ENCODE measurements around the gene MGARP. TPM values are rescaled to one million over a fixed set of nuclear protein-coding genes. Genes with fewer than 3 reads are reported as not detected.
A peak's percentile ranks its signal among the peaks of the same experiment; 100 is the strongest.

MGARP gene
- polyA plus RNA-seq, 1 of the 3 experiments (the other 2 are of a cell fraction): 22.9 TPM

DNA sequence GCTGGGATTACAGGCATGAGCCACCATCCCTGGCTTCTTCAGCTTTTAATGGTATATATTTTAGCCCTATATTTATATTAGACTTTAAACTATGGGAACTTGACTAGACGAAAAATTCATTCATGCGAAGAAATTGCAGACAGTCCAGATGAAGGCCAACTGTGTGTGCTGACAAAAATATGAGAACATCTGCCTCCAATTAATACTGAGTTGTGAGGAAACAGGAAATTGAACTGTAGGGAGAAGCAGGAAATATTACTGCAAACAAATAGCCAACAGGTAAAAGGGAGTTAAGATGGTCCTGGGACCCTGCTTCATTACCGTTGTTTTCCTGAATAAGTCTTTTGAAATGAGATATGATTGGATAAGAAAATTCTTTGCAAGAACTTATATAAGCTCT lies 26.3 kb downstream of the MGARP start:
- ChIA-PET POLR2A (no interaction called here), CTCF (interaction anchor here (1.1 to 2.9 kb wide), 2 partner anchors 12 to 42 kb away, joined by 4 to 11 read pairs; no protein-coding TSS in a partner anchor)
- H3K27me3 ChIP-seq (ENCODE audit: insufficient read depth): no peaks in the 10 kb centered on the region
- no peak overlapping the region for H3K4me2 ChIP-seq
- H3K36me3 ChIP-seq (replicated peaks in 1 of 2; ENCODE audit: control insufficient read depth in 1 of 2, insufficient read depth in 2 of 2, low read length in 1 of 2): no peaks in the 10 kb centered on the region
- no peak overlapping the region for H3K9ac ChIP-seq
- H4K20me1 ChIP-seq (ENCODE audit: insufficient read depth): no peaks in the 10 kb centered on the region
- H3K9me2 ChIP-seq: no peaks in the 10 kb centered on the region
- no peak overlapping the region for H3K4me3 ChIP-seq (ENCODE audit: low read depth in 2 of 2, low read length in 1 of 2)
- peak overlapping the region; percentile 51 to 74 for H3K27ac ChIP-seq (ENCODE audit: low read depth in 2 of 2, low read length in 1 of 2)
- no peaks in the 10 kb centered on the region for H3K9me3 ChIP-seq
- peaks cover 11% of the 10 kb centered on the region for H3F3A ChIP-seq (replicated peaks; ENCODE audit: insufficient read depth)
- peak overlapping the region; percentile 38 for H2AFZ ChIP-seq (ENCODE audit: low read depth)
- H3K4me1 ChIP-seq (ENCODE audit: control insufficient read depth in 1 of 2, insufficient read depth in 2 of 2, low read depth in 1 of 2, low read length in 1 of 2): peaks cover 4 to 13% of the 10 kb centered on the region in 2 experiments
- 65% methylated on average over 3 of the region's 3 CpGs for WGBS (ENCODE audit: low lambda C conversion rate)
- DNase-seq: peak; percentile 28
- no peaks in the 10 kb centered on the region for H3K79me2 ChIP-seq (ENCODE audit: insufficient read depth)
- peak; percentile 87 for TF ChIP-seq TCF12 (IDR thresholded peaks at IDR 0.05)
- no peak for TF ChIP-seq GABPA (IDR thresholded peaks at IDR 0.05; ENCODE audit: low read depth)

DNA sequence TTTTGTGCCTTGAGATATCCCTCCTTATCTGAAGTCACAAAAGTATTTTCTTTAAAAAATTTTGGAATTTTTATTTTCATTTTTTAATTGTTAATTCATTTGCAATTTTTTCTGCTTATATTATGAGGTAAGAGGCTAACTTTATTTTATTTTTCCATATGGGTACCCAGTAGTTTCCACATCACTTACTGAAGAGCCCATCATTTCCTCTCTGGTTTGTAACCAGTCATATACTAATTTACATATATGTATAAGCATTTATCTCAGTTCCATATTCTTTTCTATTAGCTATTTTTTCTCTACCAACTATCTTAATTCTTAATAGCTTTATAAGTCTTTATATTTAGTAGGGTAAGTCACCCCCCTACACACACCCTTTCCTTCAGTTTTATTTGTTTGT lies 27.0 kb downstream of the MGARP start:
- H3K79me2 ChIP-seq (ENCODE audit: insufficient read depth): no peaks in the 10 kb centered on the region

More for the DNA sequence above, 27.0 kb downstream of the MGARP start:
- Histone ChIP-seq H3K27ac (ENCODE audit: low read depth in 2 of 2, low read length in 1 of 2) (no peak overlapping the region), H3K4me2 (no peak overlapping the region), H3K4me3 (ENCODE audit: low read depth in 2 of 2, low read length in 1 of 2) (no peak overlapping the region), H3K9me3 (no peaks in the 10 kb centered on the region), H3K9ac (no peak overlapping the region), H3K36me3 (replicated peaks in 1 of 2; ENCODE audit: control insufficient read depth in 1 of 2, insufficient read depth in 2 of 2, low read length in 1 of 2) (no peaks in the 10 kb centered on the region), H3K27me3 (ENCODE audit: insufficient read depth) (no peaks in the 10 kb centered on the region), H4K20me1 (ENCODE audit: insufficient read depth) (no peaks in the 10 kb centered on the region), H2AFZ (ENCODE audit: low read depth) (no peak overlapping the region; the same call in 1 of the 2 replicates), H3K4me1 (ENCODE audit: control insufficient read depth in 1 of 2, insufficient read depth in 2 of 2, low read depth in 1 of 2, low read length in 1 of 2) (peaks cover 7 to 13% of the 10 kb centered on the region in 2 experiments), H3K9me2 (no peaks in the 10 kb centered on the region), H3F3A (replicated peaks; ENCODE audit: insufficient read depth) (peaks cover 15% of the 10 kb centered on the region)
- ChIA-PET POLR2A (interaction anchor here (0.5 kb wide), 1 partner anchor 41 kb away, joined by 3 read pairs; no protein-coding TSS in a partner anchor), CTCF (interaction anchor here (2.9 kb wide), 1 partner anchor 43 kb away, joined by 11 read pairs; no protein-coding TSS in a partner anchor)
- TF ChIP-seq, protein P1, sequence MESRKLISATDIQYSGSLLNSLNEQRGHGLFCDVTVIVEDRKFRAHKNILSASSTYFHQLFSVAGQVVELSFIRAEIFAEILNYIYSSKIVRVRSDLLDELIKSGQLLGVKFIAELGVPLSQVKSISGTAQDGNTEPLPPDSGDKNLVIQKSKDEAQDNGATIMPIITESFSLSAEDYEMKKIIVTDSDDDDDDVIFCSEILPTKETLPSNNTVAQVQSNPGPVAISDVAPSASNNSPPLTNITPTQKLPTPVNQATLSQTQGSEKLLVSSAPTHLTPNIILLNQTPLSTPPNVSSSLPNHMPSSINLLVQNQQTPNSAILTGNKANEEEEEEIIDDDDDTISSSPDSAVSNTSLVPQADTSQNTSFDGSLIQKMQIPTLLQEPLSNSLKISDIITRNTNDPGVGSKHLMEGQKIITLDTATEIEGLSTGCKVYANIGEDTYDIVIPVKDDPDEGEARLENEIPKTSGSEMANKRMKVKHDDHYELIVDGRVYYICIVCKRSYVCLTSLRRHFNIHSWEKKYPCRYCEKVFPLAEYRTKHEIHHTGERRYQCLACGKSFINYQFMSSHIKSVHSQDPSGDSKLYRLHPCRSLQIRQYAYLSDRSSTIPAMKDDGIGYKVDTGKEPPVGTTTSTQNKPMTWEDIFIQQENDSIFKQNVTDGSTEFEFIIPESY (IDR thresholded peaks at IDR 0.05; ENCODE audit: borderline replicate concordance, low read depth): no peak
- TF ChIP-seq MEF2A (IDR thresholded peaks at IDR 0.05; ENCODE audit: borderline replicate concordance, low read depth) (no peak), MXI1 (IDR thresholded peaks at IDR 0.05; ENCODE audit: low read depth, low read length) (no peak), SMC3 (IDR thresholded peaks at IDR 0.05; ENCODE audit: low read depth, low read length) (no peak), NRF1 (IDR thresholded peaks at IDR 0.05; ENCODE audit: low read depth, low read length) (no peak), SIN3A (IDR thresholded peaks at IDR 0.05; ENCODE audit: borderline replicate concordance, low read depth, low read length) (no peak)
- TF ChIP-seq, protein P2, sequence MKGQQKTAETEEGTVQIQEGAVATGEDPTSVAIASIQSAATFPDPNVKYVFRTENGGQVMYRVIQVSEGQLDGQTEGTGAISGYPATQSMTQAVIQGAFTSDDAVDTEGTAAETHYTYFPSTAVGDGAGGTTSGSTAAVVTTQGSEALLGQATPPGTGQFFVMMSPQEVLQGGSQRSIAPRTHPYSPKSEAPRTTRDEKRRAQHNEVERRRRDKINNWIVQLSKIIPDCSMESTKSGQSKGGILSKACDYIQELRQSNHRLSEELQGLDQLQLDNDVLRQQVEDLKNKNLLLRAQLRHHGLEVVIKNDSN (IDR thresholded peaks at IDR 0.05; ENCODE audit: borderline replicate concordance, low read depth): no peak
- TF ChIP-seq, protein P3, sequence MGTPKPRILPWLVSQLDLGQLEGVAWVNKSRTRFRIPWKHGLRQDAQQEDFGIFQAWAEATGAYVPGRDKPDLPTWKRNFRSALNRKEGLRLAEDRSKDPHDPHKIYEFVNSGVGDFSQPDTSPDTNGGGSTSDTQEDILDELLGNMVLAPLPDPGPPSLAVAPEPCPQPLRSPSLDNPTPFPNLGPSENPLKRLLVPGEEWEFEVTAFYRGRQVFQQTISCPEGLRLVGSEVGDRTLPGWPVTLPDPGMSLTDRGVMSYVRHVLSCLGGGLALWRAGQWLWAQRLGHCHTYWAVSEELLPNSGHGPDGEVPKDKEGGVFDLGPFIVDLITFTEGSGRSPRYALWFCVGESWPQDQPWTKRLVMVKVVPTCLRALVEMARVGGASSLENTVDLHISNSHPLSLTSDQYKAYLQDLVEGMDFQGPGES (IDR thresholded peaks at IDR 0.05; ENCODE audit: low read depth, low read length): no peak
- TF ChIP-seq, protein P4, sequence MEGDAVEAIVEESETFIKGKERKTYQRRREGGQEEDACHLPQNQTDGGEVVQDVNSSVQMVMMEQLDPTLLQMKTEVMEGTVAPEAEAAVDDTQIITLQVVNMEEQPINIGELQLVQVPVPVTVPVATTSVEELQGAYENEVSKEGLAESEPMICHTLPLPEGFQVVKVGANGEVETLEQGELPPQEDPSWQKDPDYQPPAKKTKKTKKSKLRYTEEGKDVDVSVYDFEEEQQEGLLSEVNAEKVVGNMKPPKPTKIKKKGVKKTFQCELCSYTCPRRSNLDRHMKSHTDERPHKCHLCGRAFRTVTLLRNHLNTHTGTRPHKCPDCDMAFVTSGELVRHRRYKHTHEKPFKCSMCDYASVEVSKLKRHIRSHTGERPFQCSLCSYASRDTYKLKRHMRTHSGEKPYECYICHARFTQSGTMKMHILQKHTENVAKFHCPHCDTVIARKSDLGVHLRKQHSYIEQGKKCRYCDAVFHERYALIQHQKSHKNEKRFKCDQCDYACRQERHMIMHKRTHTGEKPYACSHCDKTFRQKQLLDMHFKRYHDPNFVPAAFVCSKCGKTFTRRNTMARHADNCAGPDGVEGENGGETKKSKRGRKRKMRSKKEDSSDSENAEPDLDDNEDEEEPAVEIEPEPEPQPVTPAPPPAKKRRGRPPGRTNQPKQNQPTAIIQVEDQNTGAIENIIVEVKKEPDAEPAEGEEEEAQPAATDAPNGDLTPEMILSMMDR (IDR thresholded peaks at IDR 0.05): no peak
- DNase-seq: no peak
